IMR-90 (cell line): ENCODE measurements around the gene VILL. TPM values are rescaled to one million over a fixed set of nuclear protein-coding genes. Genes with fewer than 3 reads are reported as not detected.
A peak's percentile ranks its signal among the peaks of the same experiment; 100 is the strongest.

Experiments used
- ATAC-seq: fragments of 200-7000 bp; cut with Tn5 transposase; 2 replicates; pipeline ENCODE4 v1.9.1; 2020; ENCODE audit warnings: low read depth, mild to moderate bottlenecking, moderate library complexity
- BruUV-seq: library from RNA; stranded (reverse); fragments of 400-500 nt; replicated peaks from 2 replicates; lab custom pipeline; 2021; lab: Mats Ljungman, UMichigan
- CTCF ChIA-PET: fragments of 300-600 bp; formaldehyde crosslinking; extraction: SDS; loops from one replicate; lab custom pipeline; 2021; ENCODE audit warnings: antibody characterized with exemption; lab: Yijun Ruan, JAX
- POLR2A ChIA-PET: fragments of 300-600 bp; sonication (Branson Sonifier 250); formaldehyde crosslinking; loops from one replicate; lab custom pipeline; 2022; ENCODE audit warnings: antibody characterized with exemption; ENCODE audit not compliant: unreplicated experiment; lab: Charles Lee
- DNase-seq: peaks from one replicate; pipeline ENCODE4 v3.0.0; 2013
- H2AFZ ChIP-seq: replicated peaks from 2 replicates; pipeline ENCODE3; 2013; ENCODE audit warnings: low read length, mild to moderate bottlenecking; ENCODE audit not compliant: poor library complexity
- H2AK5ac ChIP-seq: 2 replicates; pipeline ENCODE4 v1.6.1; 2013; ENCODE audit warnings: low read depth, low read length, inconsistent platforms
- H2AK9ac ChIP-seq: replicated peaks from 2 replicates; pipeline ENCODE3; 2013; ENCODE audit warnings: mild to moderate bottlenecking, low read depth, low read length, moderate library complexity; ENCODE audit not compliant: poor library complexity
- H2BK120ac ChIP-seq: 2 replicates; pipeline ENCODE4 v1.6.1; 2013; ENCODE audit warnings: low read depth, low read length, inconsistent platforms
- H2BK15ac ChIP-seq: 3 replicates; pipeline ENCODE4 v1.6.1; 2013; ENCODE audit warnings: low read depth, low read length, inconsistent platforms
- H2BK20ac ChIP-seq: 2 replicates; pipeline ENCODE4 v1.6.1; 2013; ENCODE audit warnings: low read depth, mild to moderate bottlenecking, inconsistent platforms, low read length, moderate library complexity
- H2BK5ac ChIP-seq: 2 replicates; pipeline ENCODE4 v1.6.1; 2013; ENCODE audit warnings: mild to moderate bottlenecking, low read depth, low read length, inconsistent platforms; ENCODE audit not compliant: poor library complexity, severe bottlenecking
- H3K14ac ChIP-seq: replicated peaks from 2 replicates; pipeline ENCODE4 v1.6.1; 2013; ENCODE audit warnings: low read depth, low read length, inconsistent platforms
- H3K18ac ChIP-seq: 2 replicates; pipeline ENCODE4 v1.6.1; 2013; ENCODE audit warnings: low read depth, low read length, control low read depth
- H3K23ac ChIP-seq: 2 replicates; pipeline ENCODE4 v1.6.1; 2013; ENCODE audit warnings: low read depth, low read length, inconsistent platforms
- H3K27ac ChIP-seq: 2 replicates; pipeline ENCODE4 v1.5.1; 2013; ENCODE audit warnings: mild to moderate bottlenecking, control low read depth, low read length; ENCODE audit not compliant: insufficient read depth
- H3K27me3 ChIP-seq: 2 replicates; pipeline ENCODE4 v1.6.1; 2013; ENCODE audit warnings: low read length; ENCODE audit not compliant: control insufficient read depth, insufficient read depth
- H3K36me3 ChIP-seq: 2 replicates; pipeline ENCODE4 v1.6.1; 2013; ENCODE audit warnings: low read length, mixed read lengths; ENCODE audit not compliant: control insufficient read depth, insufficient read depth
- H3K4ac ChIP-seq: 2 replicates; pipeline ENCODE4 v1.6.1; 2013; ENCODE audit warnings: low read depth, low read length, inconsistent platforms
- H3K4me1 ChIP-seq: 2 replicates; pipeline ENCODE4 v1.6.1; 2013; ENCODE audit warnings: low read length, mixed read lengths; ENCODE audit not compliant: control insufficient read depth, insufficient read depth
- H3K4me2 ChIP-seq: 2 replicates; pipeline ENCODE4 v1.6.1; 2013; ENCODE audit warnings: low read depth, mild to moderate bottlenecking, control low read depth, low read length, moderate library complexity
- H3K4me3 ChIP-seq: 2 replicates; pipeline ENCODE4 v1.5.1; 2013; ENCODE audit warnings: low read depth, mild to moderate bottlenecking, control low read depth, low read length, moderate library complexity; ENCODE audit not compliant: insufficient read depth
- H3K56ac ChIP-seq: 2 replicates; pipeline ENCODE4 v1.6.1; 2013; ENCODE audit warnings: low read length, inconsistent platforms; ENCODE audit not compliant: insufficient read depth; ENCODE audit errors: extremely low read depth
- H3K79me1 ChIP-seq, 2 experiments: 2 replicates each; pipeline ENCODE4 v1.6.1; 2013; ENCODE audit warnings: low read length in 2 of 2, inconsistent platforms in 1 of 2, low read depth in 1 of 2
- H3K9ac ChIP-seq: 2 replicates; pipeline ENCODE4 v1.6.1; 2013; ENCODE audit warnings: low read depth, low read length, control low read depth
- H3K9me1 ChIP-seq: 2 replicates; pipeline ENCODE4 v1.6.1; 2013; ENCODE audit warnings: low read length, inconsistent platforms; ENCODE audit not compliant: insufficient read depth
- H3K9me3 ChIP-seq: 2 replicates; pipeline ENCODE4 v1.6.1; 2013; ENCODE audit warnings: low read length; ENCODE audit not compliant: control insufficient read depth, insufficient read depth
- H4K20me1 ChIP-seq: 2 replicates; pipeline ENCODE4 v1.6.1; 2013; ENCODE audit warnings: low read length, inconsistent platforms; ENCODE audit not compliant: insufficient read depth
- H4K5ac ChIP-seq: 2 replicates; pipeline ENCODE4 v1.6.1; 2013; ENCODE audit warnings: mild to moderate bottlenecking, low read depth, low read length, control low read depth
- H4K8ac ChIP-seq, 2 experiments: 2 replicates each; pipeline ENCODE4 v1.6.1; 2013; ENCODE audit warnings: low read depth in 2 of 2, low read length in 2 of 2, control low read depth in 1 of 2, inconsistent platforms in 1 of 2
- H4K91ac ChIP-seq: 2 replicates; pipeline ENCODE4 v1.6.1; 2013; ENCODE audit warnings: low read depth, low read length, inconsistent platforms; ENCODE audit not compliant: insufficient read depth
- BHLHE40 ChIP-seq: fragments of 150-350 bp; IDR thresholded peaks from 2 replicates; pipeline ENCODE4 v1.6.1; 2016; ENCODE audit warnings: mild to moderate bottlenecking, low read depth, low read length
- CEBPB ChIP-seq: IDR thresholded peaks from 2 replicates; pipeline ENCODE4 v1.6.1; 2012; ENCODE audit warnings: low read depth, low read length, improper control_type of control experiment
- FOS ChIP-seq: fragments of 150-350 bp; IDR thresholded peaks from 2 replicates; pipeline ENCODE4 v1.6.1; 2016; ENCODE audit warnings: low read depth, low read length
- MAFK ChIP-seq: IDR thresholded peaks from 2 replicates; pipeline ENCODE4 v1.6.1; 2012; ENCODE audit warnings: low read depth, low read length, improper control_type of control experiment
- MAZ ChIP-seq: IDR thresholded peaks from 2 replicates; pipeline ENCODE4 v1.6.1; 2012; ENCODE audit warnings: low read depth, mild to moderate bottlenecking, low read length, improper control_type of control experiment, moderate library complexity, borderline replicate concordance
- MXI1 ChIP-seq: IDR thresholded peaks from 2 replicates; pipeline ENCODE4 v1.6.1; 2012; ENCODE audit warnings: low read depth, mild to moderate bottlenecking, low read length, moderate library complexity, borderline replicate concordance
- POLR2A ChIP-seq: IDR thresholded peaks from 2 replicates; pipeline ENCODE4 v1.6.1; 2012; ENCODE audit warnings: mild to moderate bottlenecking, low read depth, low read length
- RCOR1 ChIP-seq: IDR thresholded peaks from 2 replicates; pipeline ENCODE4 v1.6.1; 2012; ENCODE audit warnings: mild to moderate bottlenecking, low read length, improper control_type of control experiment; ENCODE audit not compliant: insufficient replicate concordance
- SMC3 ChIP-seq: fragments of 150-350 bp; IDR thresholded peaks from 2 replicates; pipeline ENCODE4 v1.6.1; 2016; ENCODE audit warnings: low read depth, mild to moderate bottlenecking, antibody characterized with exemption, low read length, moderate library complexity
- WGBS, 2 experiments: methylation state at CpG; one replicate each; pipeline versions ENCODE4 v1.1.5 to v1.1.7; 2013; ENCODE audit warnings: missing lambda C conversion rate in 2 of 2; ENCODE audit not compliant: insufficient read length in 1 of 2; ENCODE audit errors: extremely low coverage in 2 of 2; 5-methylcytosine and 5-hydroxymethylcytosine counted together
- dilution Hi-C: fragments of 300-500 bp; cut with HindIII; formaldehyde crosslinking; loops from one replicate; pipeline ENCODE4 v1.14.3; 2018; ENCODE audit warnings: low sequenced_read_pairs; ENCODE audit not compliant: unreplicated experiment
- in situ Hi-C: fragments of 300-500 bp; cut with MboI; formaldehyde crosslinking; loops from 3 replicates; pipeline ENCODE4 v1.14.3; 2019; ENCODE audit warnings: low sequenced_read_pairs, inconsistent platforms, mixed read lengths
- intact Hi-C: fragments of 100-400 bp; cut with micrococcal nuclease; formaldehyde crosslinking; loops from 2 replicates; pipeline ENCODE4 v1.10.0; 2022
- polyA plus RNA-seq, 3 experiments: library from polyadenylated mRNA; depleted of rRNA; stranded (reverse); fragments of >200 nt; gene quantifications; 2 replicates each; pipeline ENCODE4 v1.2.3, GENCODE V29; 2012; ENCODE audit warnings: low replicate concordance in 1 of 3
- total RNA-seq: library from RNA; depleted of rRNA; stranded (reverse); fragments of >200 nt; gene quantifications from 2 replicates; pipeline ENCODE4 v1.2.3, GENCODE V29; 2012
- TF ChIP-seq, protein P1 (sequence below): fragments of 150-350 bp; IDR thresholded peaks from 2 replicates; pipeline ENCODE4 v1.6.1; 2016; ENCODE audit warnings: low read depth, mild to moderate bottlenecking, low read length, moderate library complexity, borderline replicate concordance

VILL gene
- total and polyA plus RNA-seq, 2 of the 4 experiments (the other 2 are of a cell fraction): 2.3 to 4.7 TPM

DNA sequence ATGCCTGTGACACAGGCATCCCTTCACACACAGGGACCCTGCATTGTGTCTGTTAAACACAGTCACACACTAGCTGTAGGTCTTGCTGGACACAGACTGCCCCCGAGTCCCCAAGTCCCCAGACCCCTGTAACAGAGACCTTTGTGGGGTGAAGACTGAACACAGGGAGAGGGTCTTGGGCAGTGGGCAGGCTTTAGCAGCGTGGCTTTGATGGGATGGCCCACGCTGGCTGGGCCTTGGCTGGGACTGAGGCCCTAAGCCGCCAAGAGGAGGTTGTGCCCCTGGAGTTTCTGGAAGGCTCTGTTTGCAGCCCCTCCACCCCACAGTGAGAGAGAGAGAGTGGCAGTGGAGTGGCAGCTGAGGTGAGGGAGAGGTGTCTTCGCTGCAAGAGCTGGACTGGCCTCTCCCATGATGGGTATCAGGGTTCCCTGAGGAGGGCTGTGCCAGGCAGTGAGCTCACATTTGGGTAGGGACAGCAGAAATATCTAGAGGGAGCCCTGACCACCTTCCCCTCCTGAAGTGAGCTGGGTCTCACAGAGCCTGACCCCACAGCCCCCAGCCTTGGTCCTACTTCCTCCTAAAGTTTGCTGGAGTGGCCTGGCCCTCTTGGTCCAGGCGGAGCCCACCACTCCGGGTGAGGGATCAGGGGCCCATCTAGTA lies 635 bp upstream of the VILL start:
- H2BK120ac ChIP-seq: no peak overlapping the region
- no peaks in the 10 kb centered on the region for H3K36me3 ChIP-seq
- no peak overlapping the region for H3K23ac ChIP-seq
- H2BK5ac ChIP-seq: no peak overlapping the region
- H4K91ac ChIP-seq: no peak overlapping the region
- H4K8ac ChIP-seq: no peak overlapping the region
- POLR2A ChIA-PET: no interaction called here
- no peaks in the 10 kb centered on the region for H3K9me3 ChIP-seq
- H4K20me1 ChIP-seq: no peaks in the 10 kb centered on the region
- dilution Hi-C loops (no loop called here), in situ Hi-C loops (no loop called here), intact Hi-C loops (no loop called here)
- H3K27ac ChIP-seq: no peak overlapping the region
- BruUV-seq: no TSS peak
- CTCF ChIA-PET: no interaction called here
- H3K14ac ChIP-seq: no peak overlapping the region
- H2BK15ac ChIP-seq: no peak overlapping the region
- no peak overlapping the region for H2BK20ac ChIP-seq
- DNase-seq (no peak), ATAC-seq (no peak)
- 100% methylated on average over 2 of the region's 7 CpGs; no CpG with 5 or more reads in 1 of the 2 experiments for WGBS, 2 experiments
- no peak for TF ChIP-seq MXI1
- no peak for TF ChIP-seq FOS
- TF ChIP-seq, protein P1, sequence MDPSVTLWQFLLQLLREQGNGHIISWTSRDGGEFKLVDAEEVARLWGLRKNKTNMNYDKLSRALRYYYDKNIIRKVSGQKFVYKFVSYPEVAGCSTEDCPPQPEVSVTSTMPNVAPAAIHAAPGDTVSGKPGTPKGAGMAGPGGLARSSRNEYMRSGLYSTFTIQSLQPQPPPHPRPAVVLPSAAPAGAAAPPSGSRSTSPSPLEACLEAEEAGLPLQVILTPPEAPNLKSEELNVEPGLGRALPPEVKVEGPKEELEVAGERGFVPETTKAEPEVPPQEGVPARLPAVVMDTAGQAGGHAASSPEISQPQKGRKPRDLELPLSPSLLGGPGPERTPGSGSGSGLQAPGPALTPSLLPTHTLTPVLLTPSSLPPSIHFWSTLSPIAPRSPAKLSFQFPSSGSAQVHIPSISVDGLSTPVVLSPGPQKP: no peak
- no peak for TF ChIP-seq BHLHE40
- no peak for TF ChIP-seq RCOR1
- TF ChIP-seq CEBPB: no peak
- no peak for TF ChIP-seq MAFK
- TF ChIP-seq POLR2A: no peak
- TF ChIP-seq MAZ: no peak
- no peak for TF ChIP-seq SMC3
- 0 out of 2 replicates have a peak, but pooled peaks cover 4% of the 10 kb centered on the region for H3K9me1 ChIP-seq
- H3K56ac ChIP-seq: no peak overlapping the region
- 0 out of 2 replicates have a peak overlapping the region, but pooled peaks have one; percentile 37 for H2AK5ac ChIP-seq
- no peak overlapping the region for H2AK9ac ChIP-seq
- no peak overlapping the region for H3K4me2 ChIP-seq
- H3K4me3 ChIP-seq: no peak overlapping the region
- no peaks in the 10 kb centered on the region for H3K79me1 ChIP-seq
- no peak overlapping the region for H4K5ac ChIP-seq
- peaks cover 2% of the 10 kb centered on the region for H3K4me1 ChIP-seq
- H3K18ac ChIP-seq: no peak overlapping the region
- H3K4ac ChIP-seq: no peak overlapping the region
- H2AFZ ChIP-seq: no peak overlapping the region
- no peak overlapping the region for H3K9ac ChIP-seq
- no peaks in the 10 kb centered on the region; the same call in 1 of the 2 replicates for H3K27me3 ChIP-seq
